GM23338 (cell line): Measurements from ENCODE around the gene LTBP4. TPM values are rescaled to one million over a fixed set of nuclear protein-coding genes. Genes with fewer than 3 reads are reported as not detected.

ENCODE experiments used
- ATAC-seq: fragments of 200-7000 bp; cut with Tn5 transposase; 3 replicates; pipeline ENCODE4 v1.9.1; 2020
- DNase-seq: peaks from one replicate; pipeline ENCODE4 v3.0.0-alpha.2; 2015; ENCODE audit warnings: low spot score
- H2AFZ ChIP-seq: fragments of 200-600 bp; sonication (generic); 2 replicates; pipeline ENCODE4 v1.8.0; 2016; ENCODE audit warnings: antibody characterized with exemption, mild to moderate bottlenecking, moderate library complexity
- H3F3A ChIP-seq: fragments of 200-600 bp; sonication (generic); replicated peaks from 2 replicates; pipeline ENCODE4 v1.8.0; 2017; ENCODE audit warnings: antibody characterized with exemption, mixed run types, low read depth
- H3K27ac ChIP-seq: fragments of 200-600 bp; sonication (generic); 2 replicates; pipeline ENCODE4 v1.6.1; 2016; ENCODE audit warnings: low read depth
- H3K27me3 ChIP-seq: fragments of 200-600 bp; sonication (generic); 2 replicates; pipeline ENCODE4 v1.8.0; 2016; ENCODE audit warnings: mild to moderate bottlenecking, mixed run types, moderate library complexity; ENCODE audit not compliant: insufficient read depth
- H3K36me3 ChIP-seq: fragments of 200-600 bp; sonication (generic); 2 replicates; pipeline ENCODE4 v1.8.0; 2016; ENCODE audit warnings: mild to moderate bottlenecking; ENCODE audit not compliant: insufficient read depth
- H3K4me1 ChIP-seq: fragments of 200-600 bp; sonication (generic); 2 replicates; pipeline ENCODE4 v1.8.0; 2016; ENCODE audit warnings: mild to moderate bottlenecking, moderate library complexity; ENCODE audit not compliant: insufficient read depth
- H3K4me2 ChIP-seq: fragments of 200-600 bp; sonication (generic); 2 replicates; pipeline ENCODE4 v1.7.1; 2017; ENCODE audit warnings: mixed run types
- H3K4me3 ChIP-seq: fragments of 200-600 bp; sonication (generic); 2 replicates; pipeline ENCODE4 v1.6.1; 2016; ENCODE audit warnings: mixed run types
- H3K79me2 ChIP-seq: fragments of 200-600 bp; sonication (generic); replicated peaks from 2 replicates; pipeline ENCODE4 v1.8.0; 2017; ENCODE audit warnings: mild to moderate bottlenecking; ENCODE audit not compliant: insufficient read depth
- H3K9me2 ChIP-seq: fragments of 200-600 bp; sonication (generic); 2 replicates; pipeline ENCODE4 v1.8.0; 2017; ENCODE audit not compliant: insufficient read depth
- H4K20me1 ChIP-seq: fragments of 200-600 bp; sonication (generic); replicated peaks from 2 replicates; pipeline ENCODE4 v1.8.0; 2017; ENCODE audit warnings: mild to moderate bottlenecking; ENCODE audit not compliant: insufficient read depth
- H3K27ac Mint-ChIP-seq: 2 replicates; pipeline ENCODE4 v1.8.0; 2020; ENCODE audit warnings: inconsistent platforms, mild to moderate bottlenecking, moderate library complexity, mixed read lengths
- H3K27me3 Mint-ChIP-seq: 3 replicates; pipeline ENCODE4 v1.8.0; 2022; ENCODE audit warnings: low read depth, mild to moderate bottlenecking, moderate library complexity, mixed read lengths, inconsistent platforms; ENCODE audit not compliant: insufficient read depth, poor library complexity
- H3K36me3 Mint-ChIP-seq: 3 replicates; pipeline ENCODE4 v1.8.0; 2021; ENCODE audit warnings: low read depth, mild to moderate bottlenecking, inconsistent platforms, moderate library complexity, mixed read lengths
- H3K4me1 Mint-ChIP-seq: 3 replicates; pipeline ENCODE4 v1.8.0; 2020; ENCODE audit warnings: mild to moderate bottlenecking, inconsistent platforms, mixed read lengths
- H3K4me3 Mint-ChIP-seq: 3 replicates; pipeline ENCODE4 v1.8.0; 2021; ENCODE audit warnings: moderate library complexity, mild to moderate bottlenecking, inconsistent platforms, mixed read lengths
- H3K9me3 Mint-ChIP-seq: 3 replicates; pipeline ENCODE4 v1.8.0; 2020; ENCODE audit warnings: moderate library complexity, mild to moderate bottlenecking, inconsistent platforms, mixed read lengths
- CREB1 ChIP-seq: fragments of 250-450 bp; sonication (Bioruptor Pico); IDR thresholded peaks from 2 replicates; pipeline ENCODE4 v1.5.0; 2020; ENCODE audit warnings: low read depth, mild to moderate bottlenecking, moderate library complexity
- CTCF ChIP-seq, 2 experiments: fragments of 200-600 bp in 1 of 2; sonication (generic) in 1 of 2; conservative IDR thresholded peaks; 2 replicates each; pipeline versions ENCODE4 v1.5.1 to v1.6.1; 2016 to 2017; ENCODE audit warnings: antibody characterized with exemption in 2 of 2, low read depth in 2 of 2, mild to moderate bottlenecking in 2 of 2, moderate library complexity in 1 of 2
- ETS1 ChIP-seq: IDR thresholded peaks from 2 replicates; pipeline ENCODE4 v1.6.1; 2016; ENCODE audit warnings: antibody characterized with exemption
- EZH2 ChIP-seq: fragments of 200-600 bp; sonication (generic); IDR thresholded peaks from one replicate; pipeline ENCODE4 v1.8.0; 2017; ENCODE audit warnings: antibody characterized with exemption, mild to moderate bottlenecking, low read depth; ENCODE audit not compliant: unreplicated experiment
- EZH2phosphoT487 ChIP-seq: fragments of 200-600 bp; sonication (generic); IDR thresholded peaks from one replicate; pipeline ENCODE4 v1.8.1; 2018; ENCODE audit warnings: antibody characterized with exemption; ENCODE audit not compliant: unreplicated experiment
- JUNB ChIP-seq: IDR thresholded peaks from one replicate; pipeline ENCODE4 v1.6.1; 2016; ENCODE audit warnings: antibody characterized with exemption; ENCODE audit not compliant: unreplicated experiment
- NANOG ChIP-seq: IDR thresholded peaks from 2 replicates; pipeline ENCODE4 v1.6.1; 2016; ENCODE audit warnings: antibody characterized with exemption, borderline replicate concordance
- POLR2AphosphoS5 ChIP-seq: IDR thresholded peaks from 2 replicates; pipeline ENCODE4 v1.6.1; 2016; ENCODE audit warnings: antibody characterized with exemption, low read depth
- REST ChIP-seq: IDR thresholded peaks from one replicate; pipeline ENCODE4 v1.6.1; 2018; ENCODE audit warnings: antibody characterized with exemption; ENCODE audit not compliant: unreplicated experiment
- STAT1 ChIP-seq: IDR thresholded peaks from one replicate; pipeline ENCODE4 v1.6.1; 2016; ENCODE audit warnings: antibody characterized with exemption; ENCODE audit not compliant: unreplicated experiment
- ZNF114 ChIP-seq: fragments of 250-450 bp; sonication (Bioruptor Pico); IDR thresholded peaks from 2 replicates; pipeline ENCODE4 v1.5.0; 2020; ENCODE audit warnings: mild to moderate bottlenecking, moderate library complexity
- ZNF331 ChIP-seq: fragments of 250-450 bp; sonication (Bioruptor Pico); IDR thresholded peaks from 2 replicates; pipeline ENCODE4 v1.5.0; 2020; ENCODE audit warnings: low read depth, mild to moderate bottlenecking, moderate library complexity
- ZNF462 ChIP-seq: fragments of 250-450 bp; sonication (Bioruptor Pico); IDR thresholded peaks from 2 replicates; pipeline ENCODE4 v1.5.0; 2020; ENCODE audit warnings: mild to moderate bottlenecking, moderate library complexity
- polyA plus RNA-seq: library from polyadenylated mRNA; unstranded; fragments of >200 nt; fragmentation: Nextera tagmentation; extraction: Ambion mirVana; gene quantifications from 2 replicates; pipeline ENCODE4 v1.2.1, GENCODE V29; 2016
- total RNA-seq: library from RNA; depleted of rRNA; stranded (reverse); fragments of >200 nt; shearing (Covaris generic); gene quantifications from 2 replicates; pipeline ENCODE4 v1.2.3, GENCODE V29; 2014

The LTBP4 gene
- total and polyA plus RNA-seq, 2 experiments from 2014 or later = 50.3 to 65.0 TPM

GRCh38 chr19:40658031-40658430, 56.9 kb downstream of the LTBP4 start:
- no peaks in the 10 kb centered on the region for H3F3A ChIP-seq
- Mint-ChIP-seq H3K4me3 (no peak overlapping the region), H3K27me3 (peaks cover 1% of the 10 kb centered on the region), H3K36me3 (no peaks in the 10 kb centered on the region), H3K9me3 (no peaks in the 10 kb centered on the region), H3K4me1 (no peaks in the 10 kb centered on the region), H3K27ac (no peak overlapping the region)
- no peaks in the 10 kb centered on the region for H3K9me2 ChIP-seq
- no peak overlapping the region for H3K4me3 ChIP-seq
- ATAC-seq (no peak), DNase-seq (no peak)
- no peaks in the 10 kb centered on the region for H4K20me1 ChIP-seq
- H3K4me1 ChIP-seq = no peaks in the 10 kb centered on the region
- H3K79me2 ChIP-seq = no peaks in the 10 kb centered on the region
- no peak overlapping the region for H3K27ac ChIP-seq
- TF ChIP-seq ZNF331 (CRISPR knock-in tag) (no peak), CREB1 (CRISPR knock-in tag) (no peak), CTCF (conservative IDR thresholded peaks at IDR 0.05; ENCODE audit: low read depth in 2 of 2) (no peak), EZH2 (no peak), STAT1 (no peak), ZNF462 (CRISPR knock-in tag) (no peak), EZH2phosphoT487 (no peak), ETS1 (no peak), POLR2AphosphoS5 (no peak), JUNB (no peak), NANOG (no peak), REST (no peak), ZNF114 (CRISPR knock-in tag) (no peak)
- no peaks in the 10 kb centered on the region for H3K36me3 ChIP-seq
- H3K4me2 ChIP-seq = no peak overlapping the region
- H2AFZ ChIP-seq = no peak overlapping the region; the same call in 1 of the 2 replicates
- H3K27me3 ChIP-seq = no peaks in the 10 kb centered on the region
